Measurements from ENCODE around the gene THOC6. TPM values are rescaled to one million over a fixed set of nuclear protein-coding genes. Genes with fewer than 3 reads are reported as not detected.
A peak's percentile ranks its signal among the peaks of the same experiment; 100 is the strongest.

Gene THOC6
- total RNA-seq, 1 donor from 2014 or later = 62.4 TPM

GRCh38 chr16:3038256-3038655 lies 14.4 kb downstream of the THOC6 start:
- H3K9me3 Mint-ChIP-seq = no peaks in the 10 kb centered on the region
- H3K4me1 Mint-ChIP-seq = peaks cover 4% of the 10 kb centered on the region
- no peaks in the 10 kb centered on the region for H3K36me3 Mint-ChIP-seq
- H3K27me3 Mint-ChIP-seq (ENCODE audit: low read depth) = peaks cover 84% of the 10 kb centered on the region
- no peak overlapping the region for H3K4me3 Mint-ChIP-seq
- no peak for TF ChIP-seq CTCF (IDR thresholded peaks at IDR 0.05; ENCODE audit: unreplicated experiment)
- no peak overlapping the region for H3K27ac Mint-ChIP-seq
- DNase-seq (ENCODE audit: low spot score in 2 of 2, unreplicated experiment in 2 of 2) = no peak

- peaks cover 4% of the 10 kb centered on the region for H3K4me1 Mint-ChIP-seq
- no peak overlapping the region for H3K4me3 Mint-ChIP-seq
- DNase-seq (ENCODE audit: low spot score in 2 of 2, unreplicated experiment in 2 of 2) = no peak
- peaks cover 84% of the 10 kb centered on the region for H3K27me3 Mint-ChIP-seq (ENCODE audit: low read depth)
- no peaks in the 10 kb centered on the region for H3K36me3 Mint-ChIP-seq
- H3K9me3 Mint-ChIP-seq = no peaks in the 10 kb centered on the region
- no peak overlapping the region for H3K27ac Mint-ChIP-seq
- TF ChIP-seq CTCF (IDR thresholded peaks at IDR 0.05; ENCODE audit: unreplicated experiment) = no peak
Observed at GRCh38 chr16:3038896-3039295, 15.1 kb downstream of the THOC6 start.

- no peaks in the 10 kb centered on the region for H3K9me3 Mint-ChIP-seq
- no peak for DNase-seq (ENCODE audit: low spot score in 2 of 2, unreplicated experiment in 2 of 2)
- H3K4me3 Mint-ChIP-seq = no peak overlapping the region
- H3K4me1 Mint-ChIP-seq = peaks cover 7% of the 10 kb centered on the region
- H3K27ac Mint-ChIP-seq = no peak overlapping the region
- H3K36me3 Mint-ChIP-seq = no peaks in the 10 kb centered on the region
- no peak for TF ChIP-seq CTCF (IDR thresholded peaks at IDR 0.05; ENCODE audit: unreplicated experiment)
- peaks cover 88% of the 10 kb centered on the region for H3K27me3 Mint-ChIP-seq (ENCODE audit: low read depth)
Observed at GRCh38 chr16:3042376-3042775, 18.5 kb downstream of the THOC6 start.

GRCh38 chr16:3044708-3045107 lies 20.9 kb downstream of the THOC6 start:
- no peak for DNase-seq (ENCODE audit: low spot score in 2 of 2, unreplicated experiment in 2 of 2)
- H3K27me3 Mint-ChIP-seq (ENCODE audit: low read depth) = peaks cover 89% of the 10 kb centered on the region
- H3K36me3 Mint-ChIP-seq = no peaks in the 10 kb centered on the region
- H3K4me3 Mint-ChIP-seq = peak overlapping the region; percentile 63
- no peak overlapping the region for H3K27ac Mint-ChIP-seq
- H3K9me3 Mint-ChIP-seq = no peaks in the 10 kb centered on the region
- peaks cover 7% of the 10 kb centered on the region for H3K4me1 Mint-ChIP-seq
- no peak for TF ChIP-seq CTCF (IDR thresholded peaks at IDR 0.05; ENCODE audit: unreplicated experiment)

GRCh38 chr16:3045758-3046640 lies 22.2 kb downstream of the THOC6 start, which contains the start of gene MMP25:
Gene MMP25 (plus strand): TSS chr16:3046561. CDS start chr16:3046918, 357 bp downstream.
- H3K4me1 Mint-ChIP-seq = peaks cover 7% of the 10 kb centered on the region
- peak within 1 kb of the TSS; percentile 63 for H3K4me3 Mint-ChIP-seq
- DNase-seq (ENCODE audit: low spot score in 2 of 2, unreplicated experiment in 2 of 2) = no peak
- TF ChIP-seq CTCF (IDR thresholded peaks at IDR 0.05; ENCODE audit: unreplicated experiment) = no peak
- H3K27ac Mint-ChIP-seq = no peak within 1 kb of the TSS
- peaks cover 91% of the 10 kb centered on the region for H3K27me3 Mint-ChIP-seq (ENCODE audit: low read depth)
- no peaks in the 10 kb centered on the region for H3K9me3 Mint-ChIP-seq
- no peaks in the 10 kb centered on the region for H3K36me3 Mint-ChIP-seq

Measured in mesothelial cell of epicardium (in vitro differentiated cells).